ENCODE measurements around the gene BTBD17. TPM values are rescaled to one million over a fixed set of nuclear protein-coding genes. Genes with fewer than 3 reads are reported as not detected.

Gene BTBD17
- total and polyA plus RNA-seq, 2 of the 8 experiments (the other 6 are each of a cell fraction or from before 2014, with no cell fraction given): 7.0 to 14.8 TPM

- TF ChIP-seq RAD21 (IDR thresholded peaks at IDR 0.05 in 1 of 2, conservative IDR thresholded peaks at IDR 0.05 in 1 of 2; ENCODE audit: low read depth in 2 of 2, low read length in 2 of 2): no peak
- TF ChIP-seq HDAC6 (IDR thresholded peaks at IDR 0.05; ENCODE audit: low read depth, low read length): no peak
- TF ChIP-seq, protein P1, sequence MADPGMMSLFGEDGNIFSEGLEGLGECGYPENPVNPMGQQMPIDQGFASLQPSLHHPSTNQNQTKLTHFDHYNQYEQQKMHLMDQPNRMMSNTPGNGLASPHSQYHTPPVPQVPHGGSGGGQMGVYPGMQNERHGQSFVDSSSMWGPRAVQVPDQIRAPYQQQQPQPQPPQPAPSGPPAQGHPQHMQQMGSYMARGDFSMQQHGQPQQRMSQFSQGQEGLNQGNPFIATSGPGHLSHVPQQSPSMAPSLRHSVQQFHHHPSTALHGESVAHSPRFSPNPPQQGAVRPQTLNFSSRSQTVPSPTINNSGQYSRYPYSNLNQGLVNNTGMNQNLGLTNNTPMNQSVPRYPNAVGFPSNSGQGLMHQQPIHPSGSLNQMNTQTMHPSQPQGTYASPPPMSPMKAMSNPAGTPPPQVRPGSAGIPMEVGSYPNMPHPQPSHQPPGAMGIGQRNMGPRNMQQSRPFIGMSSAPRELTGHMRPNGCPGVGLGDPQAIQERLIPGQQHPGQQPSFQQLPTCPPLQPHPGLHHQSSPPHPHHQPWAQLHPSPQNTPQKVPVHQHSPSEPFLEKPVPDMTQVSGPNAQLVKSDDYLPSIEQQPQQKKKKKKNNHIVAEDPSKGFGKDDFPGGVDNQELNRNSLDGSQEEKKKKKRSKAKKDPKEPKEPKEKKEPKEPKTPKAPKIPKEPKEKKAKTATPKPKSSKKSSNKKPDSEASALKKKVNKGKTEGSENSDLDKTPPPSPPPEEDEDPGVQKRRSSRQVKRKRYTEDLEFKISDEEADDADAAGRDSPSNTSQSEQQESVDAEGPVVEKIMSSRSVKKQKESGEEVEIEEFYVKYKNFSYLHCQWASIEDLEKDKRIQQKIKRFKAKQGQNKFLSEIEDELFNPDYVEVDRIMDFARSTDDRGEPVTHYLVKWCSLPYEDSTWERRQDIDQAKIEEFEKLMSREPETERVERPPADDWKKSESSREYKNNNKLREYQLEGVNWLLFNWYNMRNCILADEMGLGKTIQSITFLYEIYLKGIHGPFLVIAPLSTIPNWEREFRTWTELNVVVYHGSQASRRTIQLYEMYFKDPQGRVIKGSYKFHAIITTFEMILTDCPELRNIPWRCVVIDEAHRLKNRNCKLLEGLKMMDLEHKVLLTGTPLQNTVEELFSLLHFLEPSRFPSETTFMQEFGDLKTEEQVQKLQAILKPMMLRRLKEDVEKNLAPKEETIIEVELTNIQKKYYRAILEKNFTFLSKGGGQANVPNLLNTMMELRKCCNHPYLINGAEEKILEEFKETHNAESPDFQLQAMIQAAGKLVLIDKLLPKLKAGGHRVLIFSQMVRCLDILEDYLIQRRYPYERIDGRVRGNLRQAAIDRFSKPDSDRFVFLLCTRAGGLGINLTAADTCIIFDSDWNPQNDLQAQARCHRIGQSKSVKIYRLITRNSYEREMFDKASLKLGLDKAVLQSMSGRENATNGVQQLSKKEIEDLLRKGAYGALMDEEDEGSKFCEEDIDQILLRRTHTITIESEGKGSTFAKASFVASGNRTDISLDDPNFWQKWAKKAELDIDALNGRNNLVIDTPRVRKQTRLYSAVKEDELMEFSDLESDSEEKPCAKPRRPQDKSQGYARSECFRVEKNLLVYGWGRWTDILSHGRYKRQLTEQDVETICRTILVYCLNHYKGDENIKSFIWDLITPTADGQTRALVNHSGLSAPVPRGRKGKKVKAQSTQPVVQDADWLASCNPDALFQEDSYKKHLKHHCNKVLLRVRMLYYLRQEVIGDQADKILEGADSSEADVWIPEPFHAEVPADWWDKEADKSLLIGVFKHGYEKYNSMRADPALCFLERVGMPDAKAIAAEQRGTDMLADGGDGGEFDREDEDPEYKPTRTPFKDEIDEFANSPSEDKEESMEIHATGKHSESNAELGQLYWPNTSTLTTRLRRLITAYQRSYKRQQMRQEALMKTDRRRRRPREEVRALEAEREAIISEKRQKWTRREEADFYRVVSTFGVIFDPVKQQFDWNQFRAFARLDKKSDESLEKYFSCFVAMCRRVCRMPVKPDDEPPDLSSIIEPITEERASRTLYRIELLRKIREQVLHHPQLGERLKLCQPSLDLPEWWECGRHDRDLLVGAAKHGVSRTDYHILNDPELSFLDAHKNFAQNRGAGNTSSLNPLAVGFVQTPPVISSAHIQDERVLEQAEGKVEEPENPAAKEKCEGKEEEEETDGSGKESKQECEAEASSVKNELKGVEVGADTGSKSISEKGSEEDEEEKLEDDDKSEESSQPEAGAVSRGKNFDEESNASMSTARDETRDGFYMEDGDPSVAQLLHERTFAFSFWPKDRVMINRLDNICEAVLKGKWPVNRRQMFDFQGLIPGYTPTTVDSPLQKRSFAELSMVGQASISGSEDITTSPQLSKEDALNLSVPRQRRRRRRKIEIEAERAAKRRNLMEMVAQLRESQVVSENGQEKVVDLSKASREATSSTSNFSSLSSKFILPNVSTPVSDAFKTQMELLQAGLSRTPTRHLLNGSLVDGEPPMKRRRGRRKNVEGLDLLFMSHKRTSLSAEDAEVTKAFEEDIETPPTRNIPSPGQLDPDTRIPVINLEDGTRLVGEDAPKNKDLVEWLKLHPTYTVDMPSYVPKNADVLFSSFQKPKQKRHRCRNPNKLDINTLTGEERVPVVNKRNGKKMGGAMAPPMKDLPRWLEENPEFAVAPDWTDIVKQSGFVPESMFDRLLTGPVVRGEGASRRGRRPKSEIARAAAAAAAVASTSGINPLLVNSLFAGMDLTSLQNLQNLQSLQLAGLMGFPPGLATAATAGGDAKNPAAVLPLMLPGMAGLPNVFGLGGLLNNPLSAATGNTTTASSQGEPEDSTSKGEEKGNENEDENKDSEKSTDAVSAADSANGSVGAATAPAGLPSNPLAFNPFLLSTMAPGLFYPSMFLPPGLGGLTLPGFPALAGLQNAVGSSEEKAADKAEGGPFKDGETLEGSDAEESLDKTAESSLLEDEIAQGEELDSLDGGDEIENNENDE (IDR thresholded peaks at IDR 0.05; ENCODE audit: insufficient replicate concordance, low read length): no peak
- no peak for TF ChIP-seq EP300 (IDR thresholded peaks at IDR 0.05; ENCODE audit: borderline replicate concordance in 1 of 2, low read depth in 2 of 2, low read length in 2 of 2)
- TF ChIP-seq EZH2 (IDR thresholded peaks at IDR 0.05; ENCODE audit: low read depth, low read length, severe bottlenecking): no peak
- no peak for TF ChIP-seq HDAC2 (IDR thresholded peaks at IDR 0.05; ENCODE audit: borderline replicate concordance in 1 of 2, low read depth in 2 of 2, low read length in 2 of 2)
- no peak for TF ChIP-seq FOSL1 (IDR thresholded peaks at IDR 0.05; ENCODE audit: insufficient read depth, low read depth, low read length)
- TF ChIP-seq POLR2AphosphoS5 (IDR thresholded peaks at IDR 0.05; ENCODE audit: low read depth, low read length): no peak
- TF ChIP-seq CREB1 (IDR thresholded peaks at IDR 0.05): no peak
Observed at GRCh38 chr17:74342224-74342623, 19.4 kb downstream of the BTBD17 start (continued).
